K562 (cell line): Measurements from ENCODE around the gene FOXO3. TPM values are rescaled to one million over a fixed set of nuclear protein-coding genes. Genes with fewer than 3 reads are reported as not detected.
A peak's percentile ranks its signal among the peaks of the same experiment; 100 is the strongest.

Source experiments
- ADNP ChIP-seq: fragments of 200-800 bp; sonication (Bioruptor generic); IDR thresholded peaks from 2 replicates; pipeline ENCODE4 v1.6.1; 2016; ENCODE audit warnings: missing genetic modification characterization, missing compliant biosample characterization
- CAMTA2 ChIP-seq: fragments of 250-450 bp; sonication (Bioruptor Pico); conservative IDR thresholded peaks from 2 replicates; pipeline ENCODE4 v1.5.1; 2022
- CBFA2T3 ChIP-seq: fragments of 450-650 bp; IDR thresholded peaks from 2 replicates; pipeline ENCODE4 v1.6.1; 2017
- ESRRA ChIP-seq: fragments of 450-650 bp; IDR thresholded peaks from 2 replicates; pipeline ENCODE4 v1.6.1; 2014; ENCODE audit warnings: low read depth, mild to moderate bottlenecking, moderate library complexity, borderline replicate concordance
- FIP1L1 ChIP-seq: fragments of 200-400 bp; formaldehyde crosslinking; IDR thresholded peaks from 2 replicates; pipeline ENCODE4 v1.6.1; 2018; ENCODE audit warnings: mild to moderate bottlenecking, low read depth, low read length; ENCODE audit not compliant: poor library complexity, severe bottlenecking
- GABPB2 ChIP-seq: fragments of 250-450 bp; sonication (Bioruptor Pico); conservative IDR thresholded peaks from 2 replicates; pipeline ENCODE4 v1.5.1; 2021; ENCODE audit warnings: mild to moderate bottlenecking
- MBD2 ChIP-seq: sonication (generic); IDR thresholded peaks from 2 replicates; pipeline ENCODE4 v1.6.1; 2016; ENCODE audit warnings: low read depth, borderline replicate concordance
- MTA1 ChIP-seq: fragments of 450-650 bp; IDR thresholded peaks from 2 replicates; pipeline ENCODE4 v1.6.1; 2017; ENCODE audit warnings: borderline replicate concordance
- NCOA4 ChIP-seq: fragments of 450-650 bp; IDR thresholded peaks from 2 replicates; pipeline ENCODE4 v1.6.1; 2018; ENCODE audit warnings: mild to moderate bottlenecking; ENCODE audit not compliant: partially characterized antibody
- SMAD4 ChIP-seq: fragments of 250-450 bp; sonication (Bioruptor Pico); conservative IDR thresholded peaks from 2 replicates; pipeline ENCODE4 v1.8.0; 2021; ENCODE audit warnings: inconsistent platforms, mild to moderate bottlenecking, moderate library complexity
- SMC3 ChIP-seq: conservative IDR thresholded peaks from 2 replicates; pipeline ENCODE4 v1.6.1; 2011; ENCODE audit warnings: low read depth, low read length, improper control_type of control experiment; ENCODE audit not compliant: insufficient read depth
- SREBF1 ChIP-seq: fragments of 150-350 bp; IDR thresholded peaks from 2 replicates; pipeline ENCODE4 v1.6.1; 2014; ENCODE audit warnings: antibody characterized with exemption, low read depth, low read length, borderline replicate concordance
- SRF ChIP-seq, 2 experiments: fragments of 250-450, 450-650 bp in 1 of 2; sonication (Bioruptor Pico) in 1 of 2; sonication (generic) in 1 of 2; formaldehyde crosslinking; IDR thresholded peaks; 2 replicates each; pipeline versions ENCODE4 v1.5.0 to v1.5.1; 2020 to 2022; ENCODE audit warnings: mild to moderate bottlenecking in 1 of 2, missing genetic modification reagents in 1 of 2
- STAT5A ChIP-seq: IDR thresholded peaks from 2 replicates; pipeline ENCODE4 v1.6.1; 2012; ENCODE audit warnings: low read length, inconsistent platforms, borderline replicate concordance
- ZBTB5 ChIP-seq: fragments of 450-650 bp; IDR thresholded peaks from 2 replicates; pipeline ENCODE4 v1.6.1; 2017; ENCODE audit warnings: antibody characterized with exemption
- ZNF143 ChIP-seq: sonication (generic); formaldehyde crosslinking; IDR thresholded peaks from 2 replicates; pipeline ENCODE4 v1.9.0; 2022; ENCODE audit warnings: mild to moderate bottlenecking, missing genetic modification reagents
- ZNF449 ChIP-seq: fragments of 250-450 bp; sonication (Bioruptor Pico); IDR thresholded peaks from 2 replicates; pipeline ENCODE4 v1.8.0; 2022; ENCODE audit warnings: moderate library complexity, mild to moderate bottlenecking, inconsistent platforms
- polyA plus RNA-seq, 8 experiments: library from polyadenylated mRNA; depleted of rRNA in 4 of 8; stranded (reverse) in 5 of 8; unstranded in 3 of 8; fragments of >200 nt; fragmentation: Nextera tagmentation in 2 of 8; fragmentation: Illumina TruSeq in 1 of 8; extraction: Ambion mirVana in 2 of 8; extraction: Trizol in 1 of 8; gene quantifications; 2 replicates each; pipeline versions ENCODE4 v1.2.1 to v1.2.3, GENCODE V29; 2011 to 2014; ENCODE audit warnings: inconsistent platforms in 1 of 8, missing spikeins in 1 of 8
- total RNA-seq, 7 experiments: library from RNA; depleted of rRNA in 6 of 7; stranded (reverse); fragments of >200 nt in 6 of 7; fragmentation: Illumina TruSeq in 2 of 7; extraction: Trizol in 2 of 7; gene quantifications; 2 replicates each; pipeline versions ENCODE4 v1.2.1 to v1.2.3, GENCODE V29; 2011 to 2021; ENCODE audit warnings: low replicate concordance in 1 of 7
- TF ChIP-seq, protein P1 (sequence below), 2 experiments: IDR thresholded peaks; 2 replicates each; pipeline ENCODE4 v1.6.1; 2012; ENCODE audit warnings: improper control_type of control experiment in 2 of 2, low read depth in 2 of 2, low read length in 2 of 2, borderline replicate concordance in 1 of 2
- TF ChIP-seq, protein P2 (sequence below): sonication (generic); IDR thresholded peaks from 2 replicates; pipeline ENCODE4 v1.6.1; 2016
- TF ChIP-seq, protein P3 (sequence below): sonication (generic); formaldehyde crosslinking; IDR thresholded peaks from 2 replicates; pipeline ENCODE4 v1.8.0; 2022; ENCODE audit warnings: missing genetic modification reagents, mild to moderate bottlenecking, moderate library complexity, borderline replicate concordance

The FOXO3 gene
- total and polyA plus RNA-seq, 9 of the 15 experiments (the other 6 are each of a cell fraction or from before 2014, with no cell fraction given) = 3.0 to 14.6 (median 6.0) TPM

- no peak for TF ChIP-seq SREBF1
- TF ChIP-seq SMAD4 = peak; percentile 80
- peak; percentile 97 for TF ChIP-seq CBFA2T3
- TF ChIP-seq GABPB2 (CRISPR knock-in tag) = no peak
- TF ChIP-seq ADNP (tag) = no peak
- TF ChIP-seq ZNF143 (CRISPR knock-in tag) = no peak
- TF ChIP-seq, protein P1, sequence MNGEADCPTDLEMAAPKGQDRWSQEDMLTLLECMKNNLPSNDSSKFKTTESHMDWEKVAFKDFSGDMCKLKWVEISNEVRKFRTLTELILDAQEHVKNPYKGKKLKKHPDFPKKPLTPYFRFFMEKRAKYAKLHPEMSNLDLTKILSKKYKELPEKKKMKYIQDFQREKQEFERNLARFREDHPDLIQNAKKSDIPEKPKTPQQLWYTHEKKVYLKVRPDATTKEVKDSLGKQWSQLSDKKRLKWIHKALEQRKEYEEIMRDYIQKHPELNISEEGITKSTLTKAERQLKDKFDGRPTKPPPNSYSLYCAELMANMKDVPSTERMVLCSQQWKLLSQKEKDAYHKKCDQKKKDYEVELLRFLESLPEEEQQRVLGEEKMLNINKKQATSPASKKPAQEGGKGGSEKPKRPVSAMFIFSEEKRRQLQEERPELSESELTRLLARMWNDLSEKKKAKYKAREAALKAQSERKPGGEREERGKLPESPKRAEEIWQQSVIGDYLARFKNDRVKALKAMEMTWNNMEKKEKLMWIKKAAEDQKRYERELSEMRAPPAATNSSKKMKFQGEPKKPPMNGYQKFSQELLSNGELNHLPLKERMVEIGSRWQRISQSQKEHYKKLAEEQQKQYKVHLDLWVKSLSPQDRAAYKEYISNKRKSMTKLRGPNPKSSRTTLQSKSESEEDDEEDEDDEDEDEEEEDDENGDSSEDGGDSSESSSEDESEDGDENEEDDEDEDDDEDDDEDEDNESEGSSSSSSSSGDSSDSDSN (IDR thresholded peaks at IDR 0.05; ENCODE audit: borderline replicate concordance in 1 of 2, low read depth in 2 of 2, low read length in 2 of 2) = peak in 1 of 2 experiments; percentile 46; a peak in 1 of 4 replicates
- TF ChIP-seq FIP1L1 = peak; percentile 2
- peak; percentile 59; the same call in 1 of the 2 replicates for TF ChIP-seq MTA1
- TF ChIP-seq ZBTB5 = no peak
- TF ChIP-seq STAT5A = peak; percentile 92
- TF ChIP-seq ESRRA = peak; percentile 86; the same call in 1 of the 2 replicates
- no peak for TF ChIP-seq CAMTA2 (CRISPR knock-in tag)
- TF ChIP-seq, protein P2, sequence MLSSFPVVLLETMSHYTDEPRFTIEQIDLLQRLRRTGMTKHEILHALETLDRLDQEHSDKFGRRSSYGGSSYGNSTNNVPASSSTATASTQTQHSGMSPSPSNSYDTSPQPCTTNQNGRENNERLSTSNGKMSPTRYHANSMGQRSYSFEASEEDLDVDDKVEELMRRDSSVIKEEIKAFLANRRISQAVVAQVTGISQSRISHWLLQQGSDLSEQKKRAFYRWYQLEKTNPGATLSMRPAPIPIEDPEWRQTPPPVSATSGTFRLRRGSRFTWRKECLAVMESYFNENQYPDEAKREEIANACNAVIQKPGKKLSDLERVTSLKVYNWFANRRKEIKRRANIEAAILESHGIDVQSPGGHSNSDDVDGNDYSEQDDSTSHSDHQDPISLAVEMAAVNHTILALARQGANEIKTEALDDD = peak; percentile 41; the same call in 1 of the 2 replicates
- TF ChIP-seq MBD2 = peak; percentile 58; the same call in 1 of the 2 replicates
- TF ChIP-seq, protein P3, sequence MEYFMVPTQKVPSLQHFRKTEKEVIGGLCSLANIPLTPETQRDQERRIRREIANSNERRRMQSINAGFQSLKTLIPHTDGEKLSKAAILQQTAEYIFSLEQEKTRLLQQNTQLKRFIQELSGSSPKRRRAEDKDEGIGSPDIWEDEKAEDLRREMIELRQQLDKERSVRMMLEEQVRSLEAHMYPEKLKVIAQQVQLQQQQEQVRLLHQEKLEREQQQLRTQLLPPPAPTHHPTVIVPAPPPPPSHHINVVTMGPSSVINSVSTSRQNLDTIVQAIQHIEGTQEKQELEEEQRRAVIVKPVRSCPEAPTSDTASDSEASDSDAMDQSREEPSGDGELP (CRISPR knock-in tag) = peak; percentile 42; the same call in 1 of the 2 replicates
- no peak for TF ChIP-seq NCOA4
- TF ChIP-seq SRF (CRISPR knock-in tag; IDR thresholded peaks at IDR 0.05) = no peak
- 0 out of 2 replicates have a peak, but pooled peaks have one; percentile 8 for TF ChIP-seq SMC3
- no peak for TF ChIP-seq ZNF449 (CRISPR knock-in tag)
These were observed 1.4 kb upstream of the FOXO3 start (continued) for GRCh38 chr6:108559097-108559883.
